GM12873 (cell line): ENCODE results near the gene TULP1.

Experiments
- CTCF ChIP-seq: IDR thresholded peaks from 2 replicates; pipeline ENCODE4 v1.5.1; 2012; ENCODE audit warnings: low read depth, mild to moderate bottlenecking, moderate library complexity, low read length, control low read depth; ENCODE audit not compliant: insufficient read depth; ENCODE audit errors: missing control alignments

Gene TULP1

GRCh38 chr6:35495258-35496035, 17.2 kb downstream of the TULP1 start:
- TF ChIP-seq CTCF, result no peak

- no peak for TF ChIP-seq CTCF
Observed at GRCh38 chr6:35494161-35494563, 18.5 kb downstream of the TULP1 start.

- TF ChIP-seq CTCF, result no peak
Observed at GRCh38 chr6:35493307-35493983, 19.3 kb downstream of the TULP1 start.

- TF ChIP-seq CTCF, result no peak
Observed at GRCh38 chr6:35492974-35493284, 19.8 kb downstream of the TULP1 start.

DNA sequence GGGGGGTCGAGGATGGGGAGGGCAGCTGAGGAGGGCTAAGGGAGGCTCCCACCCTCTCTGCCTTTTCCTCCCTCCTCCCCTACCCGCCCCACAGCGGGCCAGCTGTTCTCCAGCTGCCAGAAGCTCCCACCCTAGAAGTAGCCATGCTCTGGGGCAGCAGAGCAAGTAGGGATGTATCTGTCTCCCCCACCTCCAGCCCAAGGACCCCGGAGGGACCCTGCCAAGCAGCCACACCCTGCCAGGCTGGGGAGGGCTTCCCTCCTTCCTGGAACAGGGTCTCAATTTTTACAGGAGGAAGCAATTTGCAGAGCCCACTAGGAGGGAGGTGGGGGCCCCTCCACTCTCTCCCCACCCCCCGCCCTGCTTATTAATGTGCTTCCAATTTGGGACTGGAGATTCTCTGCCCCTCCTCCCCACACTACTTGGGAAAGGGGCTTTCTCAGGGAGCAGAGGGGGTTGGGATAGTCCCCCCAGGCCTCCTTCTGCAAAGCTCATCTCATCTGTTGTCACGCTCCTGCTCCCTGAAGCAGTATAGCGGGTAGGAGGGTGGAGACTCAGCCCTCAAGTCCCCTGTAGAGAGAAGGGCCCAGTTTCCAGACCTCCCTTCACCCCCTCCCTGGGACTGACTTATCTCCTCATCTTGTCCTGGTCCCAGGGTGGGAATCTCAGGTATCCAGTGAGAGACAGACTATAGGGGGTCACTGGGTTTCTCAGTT, 20.3 kb downstream of the TULP1 start:
- no peak for TF ChIP-seq CTCF

- TF ChIP-seq CTCF, result no peak
Observed at GRCh38 chr6:35491558-35492257, 21.0 kb downstream of the TULP1 start.
